Right lobe of liver (tissue), 6 donors: Measurements from ENCODE around the gene PTCH2. TPM values are rescaled to one million over a fixed set of nuclear protein-coding genes. Genes with fewer than 3 reads are reported as not detected.
A peak's percentile ranks its signal among the peaks of the same experiment; 100 is the strongest.
"Not testable (repeated sequence)": the region's sequence is repeated elsewhere in the genome, so short reads cannot be mapped to it uniquely, and the experiment has no call there.

Experiments
- ATAC-seq, 4 donors: fragments of 200-7000 bp; cut with Tn5 transposase; one replicate each; pipeline ENCODE4 v1.9.1; 2020; ENCODE audit warnings: mild to moderate bottlenecking in 4 of 4, moderate library complexity in 4 of 4
- DNase-seq, 3 donors: peaks; one replicate each; pipeline ENCODE4 v3.0.0-alpha.2; 2020
- H3K27ac ChIP-seq, 3 donors: fragments of 200-600 bp; one replicate each; pipeline ENCODE4 v1.8.0; 2022
- H3K27me3 ChIP-seq, 2 donors: fragments of 200-600 bp; one replicate each; pipeline ENCODE4 v1.8.0; 2022
- H3K36me3 ChIP-seq, 4 donors: fragments of 200-600 bp; sonication (generic) in 1 of 4; one replicate each; pipeline versions ENCODE4 v1.5.1 to v1.8.0; 2017 to 2022; ENCODE audit warnings: control low read depth in 1 of 4
- H3K4me1 ChIP-seq, 4 donors: fragments of 200-600 bp; sonication (generic) in 1 of 4; one replicate each; pipeline versions ENCODE4 v1.5.1 to v1.8.0; 2017 to 2022; ENCODE audit warnings: control low read depth in 1 of 4
- H3K4me3 ChIP-seq, 3 donors: fragments of 200-600 bp; one replicate each; pipeline ENCODE4 v1.8.0; 2022
- H3K9me3 ChIP-seq, 4 donors: fragments of 200-600 bp; sonication (generic) in 1 of 4; one replicate each; pipeline versions ENCODE4 v1.5.1 to v1.8.0; 2017 to 2022; ENCODE audit warnings: control low read depth in 1 of 4
- CTCF ChIP-seq, 4 donors: fragments of 200-600 bp in 3 of 4; fragments of 450-650 bp in 1 of 4; IDR thresholded peaks; one replicate each; pipeline versions ENCODE4 v1.5.1 to v1.8.0; 2016 to 2022; ENCODE audit warnings: antibody characterized with exemption in 4 of 4, mild to moderate bottlenecking in 2 of 4
- POLR2A ChIP-seq: fragments of 450-650 bp; IDR thresholded peaks from one replicate; pipeline ENCODE4 v1.6.1; 2017; ENCODE audit warnings: antibody characterized with exemption, mild to moderate bottlenecking
- WGBS: methylation state at CpG from one replicate; pipeline ENCODE4 v1.1.6; 2018; ENCODE audit warnings: low coverage, low lambda C conversion rate; ENCODE audit not compliant: insufficient coverage; ENCODE audit errors: missing lambda C conversion rate; 5-methylcytosine and 5-hydroxymethylcytosine counted together
- intact Hi-C, 2 donors: fragments of 100-400 bp; cut with DNase I; formaldehyde crosslinking; loops; one replicate each; pipeline versions ENCODE4 v1.11.2 to v1.14.1; 2022
- total RNA-seq, 6 experiments: library from RNA; depleted of rRNA in 2 of 6; stranded (reverse); fragments of >200 nt in 2 of 6; fragmentation: NEBNext Ultra II Directional in 3 of 6; extraction: Animal tissue kit (Norgen Biotek cat#: 25700) in 3 of 6; gene quantifications; one replicate each; pipeline versions ENCODE4 v1.1.0 to v1.2.4, GENCODE V29; 2016 to 2023
- donor health status: DM: no; HTN: yes; CAD: no.
- donor health status: DM: no; HTN: no; CAD: no.
- donor health status: DM: no; HTN: no; CAD: no.
- donor health status: DM: no; HTN: yes; CAD: no.
- donor health status: DM: no; HTN: yes; CAD: no.

Gene PTCH2
- total RNA-seq, 6 experiments from 2014 or later: 0.19 to 0.68 (median 0.35) TPM

GRCh38 chr1:44812822-44813543 lies 30.1 kb downstream of the PTCH2 start:
- no peak for TF ChIP-seq CTCF (IDR thresholded peaks at IDR 0.05)
- peak; percentile 3 for TF ChIP-seq POLR2A
- peak overlapping the region; percentile 71 to 80 (median 72) for H3K27ac ChIP-seq
- intact Hi-C loops: no loop called here
- no peaks in the 10 kb centered on the region for H3K36me3 ChIP-seq
- H3K9me3 ChIP-seq: no peaks in the 10 kb centered on the region
- no peaks in the 10 kb centered on the region for H3K27me3 ChIP-seq
- peak overlapping the region; percentile 55 to 82 (median 80) for H3K4me3 ChIP-seq
- peaks cover 0 to 34% (median 15%) of the 10 kb centered on the region in 4 donors for H3K4me1 ChIP-seq
- DNase-seq (peak in 2 of 3 donors; percentile 71 to 72), ATAC-seq (peak; percentile 13 to 55 (median 46))
- 44% methylated on average over 27 of the region's 48 CpGs for WGBS

GRCh38 chr1:44811234-44811633 lies 31.8 kb downstream of the PTCH2 start:
- intact Hi-C loops: no loop called here
- H3K36me3 ChIP-seq: no peaks in the 10 kb centered on the region
- peaks cover 0 to 51% (median 28%) of the 10 kb centered on the region in 4 donors for H3K4me1 ChIP-seq
- H3K27ac ChIP-seq: peak overlapping the region in 1 of 3 donors; percentile 47
- no peaks in the 10 kb centered on the region for H3K27me3 ChIP-seq
- H3K4me3 ChIP-seq: no peak overlapping the region
- peak in 1 of 3 donors; percentile 15 for DNase-seq
- TF ChIP-seq CTCF (IDR thresholded peaks at IDR 0.05) (no peak), POLR2A (no peak)
- WGBS: 78% methylated on average over 7 of the region's 8 CpGs
- no peak for ATAC-seq
- H3K9me3 ChIP-seq: no peaks in the 10 kb centered on the region

GRCh38 chr1:44810762-44811105 lies 32.3 kb downstream of the PTCH2 start:
- 67% methylated on average over 1 of the region's 4 CpGs for WGBS
- H3K4me3 ChIP-seq, H3K27me3 ChIP-seq, H3K9me3 ChIP-seq, intact Hi-C loops, H3K36me3 ChIP-seq, ATAC-seq: not testable (repeated sequence)
- H3K4me1 ChIP-seq: peaks cover 0 to 53% (median 28%) of the 10 kb centered on the region in 4 donors
- DNase-seq: peak in 2 of 3 donors; percentile 19 to 34
- H3K27ac ChIP-seq: peak overlapping the region in 1 of 3 donors; percentile 96

DNA sequence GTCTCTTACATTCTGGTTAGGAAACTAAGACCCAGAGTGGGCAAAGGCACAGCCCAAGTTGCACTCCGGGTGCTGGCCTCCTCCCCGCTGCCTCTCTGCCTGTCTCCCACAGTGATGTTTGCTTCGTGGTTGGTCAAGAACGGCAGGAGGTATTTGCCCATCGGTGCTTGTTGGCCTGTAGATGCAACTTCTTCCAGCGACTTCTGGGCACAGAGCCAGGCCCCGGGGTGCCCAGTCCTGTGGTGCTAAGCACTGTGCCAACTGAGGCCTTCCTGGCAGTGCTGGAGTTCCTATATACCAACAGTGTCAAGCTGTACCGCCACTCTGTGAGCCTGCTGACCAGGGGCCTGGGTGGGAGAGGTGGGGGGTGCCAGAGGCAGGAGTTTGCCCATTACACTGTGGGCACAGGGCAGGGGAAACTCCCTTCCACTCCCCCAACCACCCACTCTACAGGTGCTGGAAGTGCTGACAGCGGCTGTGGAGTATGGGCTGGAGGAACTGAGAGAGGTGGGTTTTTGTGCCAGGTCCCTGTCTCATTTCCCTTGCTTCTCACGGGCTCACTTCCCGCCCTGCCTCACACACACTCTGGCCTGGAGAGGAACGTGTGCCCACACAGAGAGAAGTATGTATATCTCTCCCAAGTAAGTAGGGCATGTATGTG lies 32.8 kb downstream of the PTCH2 start:
- no peak for ATAC-seq
- no peak overlapping the region for H3K4me3 ChIP-seq
- peak; percentile 68 to 74 (median 69) for DNase-seq
- H3K9me3 ChIP-seq: no peaks in the 10 kb centered on the region
- H3K36me3 ChIP-seq: peaks cover 0 to 7% (median 0%) of the 10 kb centered on the region in 4 donors
- TF ChIP-seq POLR2A (no peak), CTCF (IDR thresholded peaks at IDR 0.05) (no peak)
- peaks cover 0 to 53% (median 28%) of the 10 kb centered on the region in 4 donors for H3K4me1 ChIP-seq
- intact Hi-C loops: no loop called here
- no peaks in the 10 kb centered on the region for H3K27me3 ChIP-seq
- H3K27ac ChIP-seq: peak overlapping the region; percentile 29 to 99 (median 96)
- WGBS: 40% methylated on average over 2 of the region's 12 CpGs
